MM.1S (cell line): Measurements from ENCODE around the gene NUCKS1.

ENCODE experiments used
- CTCF ChIP-seq: fragments of 300-600 bp; sonication (generic); IDR thresholded peaks from 2 replicates; pipeline ENCODE4 v1.5.1; 2016; ENCODE audit warnings: antibody characterized with exemption, low read length, mixed read lengths
- EZH2 ChIP-seq: fragments of 300-600 bp; sonication (generic); optimal IDR thresholded peaks from 2 replicates; pipeline ENCODE3; 2017; ENCODE audit warnings: low read depth, mild to moderate bottlenecking, antibody characterized with exemption, low read length, mixed read lengths

- TF ChIP-seq CTCF (no peak), EZH2 (no peak)
These were observed 22.6 kb upstream of the NUCKS1 start for GRCh38 chr1:205772607-205773032.
